ENCODE results near the gene DNM2.

Gene DNM2

DNA sequence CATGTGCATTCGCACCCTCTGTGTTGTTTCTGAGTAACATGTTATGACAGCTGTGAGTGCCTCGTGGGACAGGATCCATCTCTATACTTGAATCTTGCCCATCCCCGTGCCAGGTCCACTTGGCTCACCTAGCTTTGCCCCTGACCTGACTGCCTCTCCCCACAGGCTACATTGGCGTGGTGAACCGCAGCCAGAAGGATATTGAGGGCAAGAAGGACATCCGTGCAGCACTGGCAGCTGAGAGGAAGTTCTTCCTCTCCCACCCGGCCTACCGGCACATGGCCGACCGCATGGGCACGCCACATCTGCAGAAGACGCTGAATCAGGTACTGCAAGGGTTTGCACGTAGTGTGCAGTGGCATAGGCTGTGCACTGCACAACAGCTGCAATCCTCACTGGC lies 64.9 kb downstream of the DNM2 start:
- DNase-seq = no peak

DNA sequence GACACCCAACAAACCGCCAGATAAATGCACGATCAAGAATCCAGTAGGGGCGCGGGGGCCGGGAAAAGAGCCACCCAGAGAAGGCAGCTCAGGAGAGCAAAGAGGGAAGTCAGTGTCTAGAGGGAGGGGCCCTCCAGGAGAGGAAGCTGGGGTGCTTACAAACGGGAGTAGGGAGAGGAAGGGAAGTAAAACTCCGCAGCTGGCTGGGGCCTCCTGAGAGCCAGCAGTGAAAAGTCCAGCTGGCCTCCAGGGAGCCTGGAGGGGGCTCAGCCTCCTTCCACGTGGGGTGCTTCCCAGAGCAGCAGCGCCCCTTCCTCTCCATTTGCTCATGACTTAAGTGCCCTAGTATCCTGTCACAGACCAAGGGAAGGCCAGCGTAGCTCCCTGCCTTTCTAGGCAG lies 66.4 kb downstream of the DNM2 start:
- DNase-seq = no peak

DNA sequence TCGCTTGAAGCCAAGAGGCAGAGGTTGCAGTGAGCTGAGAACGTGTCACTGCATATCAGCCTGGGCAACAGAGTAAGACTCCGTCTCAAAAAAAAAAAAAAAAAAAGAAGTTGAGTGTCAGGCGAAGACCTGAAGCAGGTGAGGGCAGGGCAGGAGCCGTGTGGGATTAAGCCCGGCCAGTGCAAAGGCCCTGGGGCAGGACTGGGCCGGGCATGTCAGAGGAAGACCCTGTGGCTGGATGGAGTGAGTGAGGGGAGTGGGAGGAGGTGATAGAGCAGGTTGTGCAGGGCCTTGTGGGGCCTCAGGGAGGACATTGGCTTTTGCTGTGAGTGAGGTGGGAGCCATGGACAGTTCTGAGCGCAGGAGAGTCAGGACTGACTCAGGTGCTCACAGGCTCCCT lies 70.3 kb downstream of the DNM2 start:
- DNase-seq = no peak

GRCh38 chr19:10789866-10790265 lies 72.0 kb downstream of the DNM2 start:
- DNase-seq = no peak

DNA sequence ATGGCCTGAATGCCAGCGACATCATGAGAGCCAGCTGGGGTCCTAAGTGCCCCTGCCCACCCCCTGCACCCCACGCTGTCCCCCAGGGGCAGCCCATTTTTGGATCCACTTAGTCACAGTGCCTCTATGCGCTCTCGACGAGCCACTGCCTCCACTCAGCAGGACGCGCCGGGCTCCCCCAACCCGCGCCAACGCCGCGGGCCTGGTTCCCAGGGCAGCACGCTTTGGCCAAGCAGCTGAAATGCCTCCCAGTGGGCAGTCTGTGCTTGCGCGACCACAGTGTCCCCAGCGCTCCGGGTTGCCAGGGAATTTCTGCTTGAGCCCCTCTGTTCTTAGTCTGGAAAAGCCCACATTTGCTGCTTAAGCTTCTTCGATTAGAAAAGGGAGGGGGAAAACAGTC lies 78.8 kb downstream of the DNM2 start:
- no peak for DNase-seq

GRCh38 chr19:10797078-10797477 lies 79.2 kb downstream of the DNM2 start:
- peak; percentile 65 for DNase-seq

DNA sequence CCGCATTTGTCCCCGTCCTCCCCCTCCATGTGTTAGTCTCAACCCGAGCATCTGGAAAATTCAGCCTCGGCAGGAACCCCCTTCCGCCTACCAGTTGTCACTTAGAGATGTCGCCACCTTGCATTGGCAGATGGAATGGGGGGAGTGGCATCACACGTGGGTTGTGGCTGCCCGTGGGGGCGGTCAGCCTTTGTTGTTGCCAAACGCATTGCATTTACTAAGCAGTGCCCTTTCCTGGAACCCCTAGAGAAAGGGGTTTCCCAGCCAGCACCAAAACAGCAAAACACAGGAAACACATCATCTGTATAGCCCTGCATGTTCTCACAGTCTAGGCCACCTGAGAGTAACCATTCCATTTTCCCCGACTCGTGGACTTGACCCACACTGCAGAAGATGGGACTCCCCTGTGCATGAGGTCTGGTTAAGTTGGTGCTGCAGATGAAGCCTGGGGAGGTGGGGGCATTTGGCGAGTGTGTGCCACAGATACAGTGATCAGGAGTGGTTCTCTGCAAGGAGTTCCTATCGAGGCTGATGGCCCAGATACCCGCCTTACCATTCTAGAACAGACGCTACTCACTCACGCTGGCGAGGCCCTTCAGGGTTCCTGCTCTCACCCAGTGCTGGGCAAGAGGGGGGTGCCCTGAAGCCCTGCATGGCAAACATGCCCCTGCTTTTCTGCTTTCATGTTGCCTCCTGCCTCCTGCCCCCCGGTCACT lies 79.8 kb downstream of the DNM2 start:
- peak; percentile 89 for DNase-seq

GRCh38 chr19:10800488-10800887 lies 82.6 kb downstream of the DNM2 start:
- no peak for DNase-seq

GRCh38 chr19:10802479-10802878 lies 84.6 kb downstream of the DNM2 start:
- DNase-seq = no peak

- DNase-seq = no peak
Observed at GRCh38 chr19:10803252-10803651, 85.4 kb downstream of the DNM2 start.

- no peak for DNase-seq
Observed at GRCh38 chr19:10805065-10805757, 87.3 kb downstream of the DNM2 start.

- no peak for DNase-seq
Observed at GRCh38 chr19:10805758-10806247, 87.9 kb downstream of the DNM2 start.

DNA sequence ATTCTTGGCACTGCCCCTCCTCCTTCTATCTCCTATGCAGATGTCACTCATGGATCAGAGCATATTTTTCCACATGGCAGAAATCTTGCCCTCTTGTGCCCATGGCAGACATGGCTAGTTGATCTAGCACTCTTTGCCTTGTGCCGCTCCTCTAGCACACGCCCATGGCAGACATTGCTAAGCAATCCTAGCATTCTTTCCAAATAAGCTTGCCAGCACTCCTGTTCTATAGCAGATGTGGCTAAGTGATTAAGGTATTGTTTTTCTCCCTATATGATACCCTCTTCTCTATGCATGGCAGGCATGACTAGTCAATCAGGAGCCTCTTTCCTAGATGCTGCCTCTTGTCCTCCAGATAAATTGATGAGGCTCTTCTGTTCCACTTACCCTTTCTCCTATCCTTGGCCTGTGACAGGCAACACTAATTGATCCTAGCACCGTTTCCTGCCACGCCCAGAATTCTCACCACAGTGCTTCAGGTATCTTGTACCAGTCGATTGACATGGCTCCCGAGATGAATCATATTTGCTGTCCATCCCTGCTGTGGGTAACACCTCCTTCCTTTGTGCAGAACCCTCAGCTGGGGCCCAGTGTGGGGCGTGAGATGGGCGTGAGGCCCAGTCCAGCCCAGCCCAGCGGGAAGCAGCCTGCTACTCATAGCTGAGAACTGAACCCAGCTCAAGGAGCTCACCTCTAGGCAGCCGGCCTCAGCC lies 91.2 kb downstream of the DNM2 start:
- DNase-seq = no peak

GRCh38 chr19:10809651-10810285 lies 91.9 kb downstream of the DNM2 start:
- no peak for DNase-seq

GRCh38 chr19:10811391-10812111 lies 93.7 kb downstream of the DNM2 start:
- no peak for DNase-seq

DNA sequence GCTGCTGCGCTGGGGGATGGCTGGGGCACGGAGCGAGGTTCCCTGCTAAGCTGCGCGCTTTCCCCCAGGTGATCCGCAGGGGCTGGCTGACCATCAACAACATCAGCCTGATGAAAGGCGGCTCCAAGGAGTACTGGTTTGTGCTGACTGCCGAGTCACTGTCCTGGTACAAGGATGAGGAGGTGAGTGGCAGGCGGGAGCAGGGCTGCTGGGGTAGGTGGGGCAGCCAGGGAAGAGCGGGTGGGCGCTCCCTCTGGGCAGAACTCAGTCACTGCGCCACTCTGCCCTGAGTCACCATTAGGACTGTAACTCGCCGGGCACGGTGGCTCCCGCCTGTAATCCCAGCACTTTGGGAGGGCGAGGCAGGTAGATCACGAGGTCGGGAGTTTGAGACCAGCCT lies 94.3 kb downstream of the DNM2 start:
- DNase-seq = no peak

- no peak for DNase-seq
Observed at GRCh38 chr19:10812902-10813404, 95.1 kb downstream of the DNM2 start.

DNA sequence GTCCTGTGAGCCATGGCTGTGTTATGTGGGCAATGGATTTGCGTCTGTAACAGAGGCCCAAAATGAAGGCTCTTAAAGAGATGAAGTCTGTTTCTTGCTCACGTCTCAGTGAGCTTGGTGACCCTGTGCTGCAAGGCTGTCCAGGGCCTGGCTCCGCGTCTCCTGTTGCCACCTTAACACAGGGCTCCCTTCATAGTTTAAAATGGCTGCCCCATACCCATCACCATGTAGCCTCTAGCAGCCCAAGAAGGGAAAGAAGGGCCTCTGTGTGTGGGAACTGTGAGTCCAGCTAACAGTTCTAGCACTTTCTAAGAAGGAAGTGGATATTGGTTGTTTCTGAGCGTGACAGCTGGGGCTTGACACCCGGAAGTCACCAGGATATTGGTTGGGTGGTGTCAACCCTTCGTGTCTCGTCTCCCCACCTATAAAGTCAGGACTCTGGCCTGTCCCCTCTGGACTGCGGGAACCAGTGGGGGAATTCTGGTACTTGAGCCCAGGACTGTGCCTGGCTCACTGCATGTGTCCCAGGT lies 97.2 kb downstream of the DNM2 start:
- no peak for DNase-seq

DNA sequence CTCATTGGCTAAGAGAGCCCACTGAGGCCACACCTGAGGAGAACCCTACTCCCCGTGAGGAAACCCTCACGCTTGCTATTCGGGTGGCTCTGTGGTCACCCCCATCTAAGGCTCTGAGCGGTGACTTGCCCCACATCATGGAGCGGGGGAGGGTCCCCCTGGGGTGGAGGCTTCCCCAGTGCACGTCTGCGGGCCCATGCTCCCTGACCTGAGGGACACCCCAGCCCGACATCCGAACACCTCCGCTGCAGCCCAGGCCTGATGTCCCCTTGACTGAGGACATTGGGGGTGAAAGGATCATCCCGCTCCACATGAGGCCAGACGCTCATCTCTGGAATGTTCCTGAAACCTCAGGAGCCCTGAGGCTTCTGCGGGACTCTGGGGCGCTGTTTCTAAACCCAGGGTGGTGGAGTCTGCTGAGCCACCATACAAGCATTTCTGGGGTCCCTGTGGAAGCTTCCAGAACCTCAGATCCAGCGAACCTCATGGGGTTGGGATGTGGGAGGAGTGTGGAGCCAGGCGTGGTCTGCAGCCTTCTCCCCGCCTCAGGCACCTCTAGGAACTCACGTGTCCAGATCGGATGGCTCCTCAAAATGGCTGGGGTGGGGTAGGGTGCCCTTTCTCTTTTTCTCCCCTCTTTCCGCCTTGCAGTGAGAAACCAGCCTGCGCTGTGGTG lies 98.2 kb downstream of the DNM2 start:
- no peak for DNase-seq

- DNase-seq = no peak
Observed at GRCh38 chr19:10816691-10817090, 98.8 kb downstream of the DNM2 start.

DNA sequence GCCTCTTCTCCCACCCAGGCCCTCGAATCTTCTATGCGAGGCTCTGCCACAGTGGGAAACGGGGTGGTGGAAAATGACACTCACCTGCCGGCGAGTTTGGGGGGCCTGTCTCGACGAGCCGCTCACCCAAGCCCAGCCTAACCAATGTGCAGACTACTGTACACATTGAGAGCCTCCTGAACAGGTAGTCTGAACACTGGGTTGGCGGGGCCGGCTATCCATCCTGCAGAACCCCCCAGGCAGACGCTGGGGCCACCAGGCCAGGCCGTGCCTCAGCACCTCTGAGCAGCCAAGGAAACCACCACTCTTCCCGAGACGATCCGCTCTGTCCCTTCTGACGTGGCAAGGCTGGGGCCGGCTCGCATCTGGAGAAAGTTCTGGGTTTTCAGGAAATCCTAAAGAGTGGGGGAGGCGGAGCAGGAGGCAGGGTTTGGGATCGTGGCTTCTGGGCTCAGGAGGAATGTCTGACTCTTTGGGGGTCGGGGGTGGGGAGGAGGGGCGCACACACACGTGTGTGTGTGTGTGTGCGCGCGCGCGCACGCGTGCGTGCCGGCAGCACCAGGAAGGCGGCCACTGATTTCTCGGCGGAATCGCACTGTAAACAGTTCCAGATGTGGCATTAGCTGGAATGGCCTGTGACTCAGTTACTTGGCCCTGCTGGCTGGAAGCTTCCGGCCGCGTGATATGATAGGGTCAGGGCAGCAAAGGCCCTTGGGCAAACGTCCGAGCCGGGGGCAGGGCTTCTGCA lies 99.6 kb downstream of the DNM2 start:
- no peak for DNase-seq

Data from activated CD8-positive, alpha-beta memory T cell treated with anti-CD3 and anti-CD28 coated beads, Interleukin-2, amount 50 U/mL, for 48 hours (primary cell).